GM12878 (cell line): ENCODE data around the gene TSKU. TPM values are rescaled to one million over a fixed set of nuclear protein-coding genes. Genes with fewer than 3 reads are reported as not detected.

Experiments used
- ATAC-seq: fragments of 200-7000 bp; cut with Tn5 transposase; 3 replicates; pipeline ENCODE4 v1.9.1; 2020; ENCODE audit warnings: mild to moderate bottlenecking, moderate library complexity
- BruUV-seq: library from RNA; stranded (reverse); fragments of 400-500 nt; replicated peaks from 2 replicates; lab custom pipeline; 2021; lab: Mats Ljungman, UMichigan
- CTCF ChIA-PET: fragments of 300-600 bp; sonication (Branson Sonifier 250); formaldehyde crosslinking; extraction: SDS; loops from one replicate; lab custom pipeline; 2021; ENCODE audit warnings: inconsistent platforms; lab: Yijun Ruan, JAX
- POLR2A ChIA-PET: fragments of 350-600 bp; formaldehyde crosslinking; extraction: SDS; loops from one replicate; lab custom pipeline; 2021; ENCODE audit warnings: inconsistent platforms; lab: Charles Lee
- RAD21 ChIA-PET: fragments of 300-600 bp; sonication (Branson Sonifier 250); formaldehyde crosslinking; loops from one replicate; lab custom pipeline; 2023; ENCODE audit warnings: antibody characterized with exemption; ENCODE audit not compliant: unreplicated experiment; lab: Charles Lee
- SMC1A ChIA-PET: fragments of 300-600 bp; sonication (Branson Sonifier 250); formaldehyde crosslinking; loops from one replicate; lab custom pipeline; 2023; ENCODE audit not compliant: unreplicated experiment, uncharacterized antibody; lab: Charles Lee
- DNase-seq: peaks from one replicate; pipeline ENCODE4 v3.0.0-alpha.2; 2011; ENCODE audit warnings: low read depth, low spot score
- FAIRE-seq: peaks from 3 replicates; lab custom pipeline; 2011; peaks lifted over from hg19 to GRCh38; lab: Jason Lieb, UNC
- H2AFZ ChIP-seq: 2 replicates; pipeline ENCODE4 v1.6.0; 2011; ENCODE audit warnings: low read depth, low read length, control low read depth; ENCODE audit not compliant: control insufficient read depth
- H3K27ac ChIP-seq: 2 replicates; pipeline ENCODE4 v1.5.1; 2011; ENCODE audit warnings: control low read depth; ENCODE audit not compliant: control insufficient read depth, insufficient read depth
- H3K27me3 ChIP-seq, 2 experiments: replicated peaks in 1 of 2; 2 replicates each; pipeline versions ENCODE4 v1.6.0 to v1.6.1; 2011; ENCODE audit warnings: low read length in 1 of 2; ENCODE audit not compliant: control insufficient read depth in 2 of 2, insufficient read depth in 2 of 2
- H3K36me3 ChIP-seq, 2 experiments: 2 replicates each; pipeline ENCODE4 v1.5.1; 2011; ENCODE audit warnings: low read length in 1 of 2; ENCODE audit not compliant: control insufficient read depth in 2 of 2, insufficient read depth in 2 of 2
- H3K4me1 ChIP-seq: 2 replicates; pipeline ENCODE4 v1.6.1; 2011; ENCODE audit warnings: mild to moderate bottlenecking, low read length, moderate library complexity, mixed read lengths; ENCODE audit not compliant: control insufficient read depth, insufficient read depth
- H3K4me2 ChIP-seq: 2 replicates; pipeline ENCODE4 v1.6.0; 2011; ENCODE audit warnings: control low read depth; ENCODE audit not compliant: control insufficient read depth, insufficient read depth
- H3K4me3 ChIP-seq: fragments of 200-600 bp; sonication (generic); 2 replicates; pipeline ENCODE4 v1.5.1; 2016
- H3K79me2 ChIP-seq: 2 replicates; pipeline ENCODE4 v1.6.0; 2011; ENCODE audit warnings: low read length; ENCODE audit not compliant: control insufficient read depth, insufficient read depth
- H3K9ac ChIP-seq: 2 replicates; pipeline ENCODE4 v1.8.0; 2011; ENCODE audit warnings: low read length, control low read depth, mixed read lengths; ENCODE audit not compliant: control insufficient read depth, insufficient read depth
- H3K9me3 ChIP-seq: replicated peaks from 3 replicates; pipeline ENCODE4 v1.5.1; 2011; ENCODE audit warnings: mild to moderate bottlenecking, low read length; ENCODE audit not compliant: control insufficient read depth, insufficient read depth
- H4K20me1 ChIP-seq: 2 replicates; pipeline ENCODE4 v1.6.0; 2011; ENCODE audit not compliant: control insufficient read depth, insufficient read depth
- CREB1 ChIP-seq: IDR thresholded peaks from 2 replicates; pipeline ENCODE4 v1.6.1; 2012; ENCODE audit warnings: low read depth, mild to moderate bottlenecking, inconsistent platforms
- LARP7 ChIP-seq: fragments of 450-650 bp; IDR thresholded peaks from 2 replicates; pipeline ENCODE4 v1.6.1; 2017; ENCODE audit warnings: mild to moderate bottlenecking
- MXI1 ChIP-seq: fragments of 150-350 bp; IDR thresholded peaks from 2 replicates; pipeline ENCODE4 v1.6.1; 2011; ENCODE audit warnings: low read depth, mild to moderate bottlenecking, inconsistent platforms, low read length, improper control_type of control experiment
- RCOR1 ChIP-seq: conservative IDR thresholded peaks from 2 replicates; pipeline ENCODE4 v1.6.1; 2012; ENCODE audit warnings: low read depth, low read length, improper control_type of control experiment
- SREBF2 ChIP-seq: IDR thresholded peaks from 2 replicates; pipeline ENCODE4 v1.6.1; 2012; ENCODE audit warnings: mild to moderate bottlenecking, low read length
- WGBS: methylation state at CpG from one replicate; pipeline ENCODE4 v1.1.6; 2016; ENCODE audit warnings: low lambda C conversion rate; ENCODE audit not compliant: insufficient replicate concordance, insufficient coverage; ENCODE audit errors: missing lambda C conversion rate; 5-methylcytosine and 5-hydroxymethylcytosine counted together
- in situ Hi-C: fragments of 300-500 bp; cut with MboI; formaldehyde crosslinking; loops from 9 replicates; pipeline ENCODE4 v1.14.3; 2018; ENCODE audit warnings: mixed read lengths
- intact Hi-C: fragments of 100-400 bp; cut with micrococcal nuclease; formaldehyde crosslinking; loops from one replicate; pipeline ENCODE4 v1.14.2; 2022; ENCODE audit not compliant: unreplicated experiment
- polyA plus RNA-seq, 11 experiments: library from polyadenylated mRNA; depleted of rRNA in 4 of 11; unstranded in 6 of 11; stranded (reverse) in 5 of 11; fragments of >200 nt; fragmentation: Nextera tagmentation in 4 of 11; fragmentation: Illumina TruSeq in 1 of 11; extraction: Ambion mirVana in 4 of 11; extraction: Trizol in 1 of 11; gene quantifications; 1 replicate in 1 of 11; 2 replicates in 10 of 11; pipeline versions ENCODE4 v1.2.1 to v1.2.3, GENCODE V29; 2011 to 2016; ENCODE audit warnings: inconsistent platforms in 2 of 11, missing spikeins in 2 of 11, low read depth in 1 of 11
- total RNA-seq, 4 experiments: library from RNA; depleted of rRNA in 3 of 4; stranded (reverse); fragments of >200 nt in 3 of 4; fragmentation: Illumina TruSeq in 1 of 4; extraction: Trizol in 1 of 4; gene quantifications; 2 replicates each; pipeline versions ENCODE4 v1.2.1 to v1.2.3, GENCODE V29; 2013 to 2021
- TF ChIP-seq, protein P1 (sequence below), 3 experiments: IDR thresholded peaks in 2 of 3; conservative IDR thresholded peaks in 1 of 3; 2 replicates each; pipeline ENCODE4 v1.5.1; 2011; ENCODE audit warnings: low read depth in 3 of 3, low read length in 3 of 3, mild to moderate bottlenecking in 3 of 3, control low read depth in 2 of 3, moderate library complexity in 2 of 3, inconsistent platforms in 1 of 3, mixed read lengths in 1 of 3; ENCODE audit not compliant: control insufficient read depth in 2 of 3, insufficient read depth in 1 of 3; ENCODE audit errors: extremely low read depth in 1 of 3

TSKU gene
- total and polyA plus RNA-seq, 10 of the 15 experiments (the other 5 are each of a cell fraction or from before 2014, with no cell fraction given), result 0.04 to 1.5 (median 0.62) TPM

DNA sequence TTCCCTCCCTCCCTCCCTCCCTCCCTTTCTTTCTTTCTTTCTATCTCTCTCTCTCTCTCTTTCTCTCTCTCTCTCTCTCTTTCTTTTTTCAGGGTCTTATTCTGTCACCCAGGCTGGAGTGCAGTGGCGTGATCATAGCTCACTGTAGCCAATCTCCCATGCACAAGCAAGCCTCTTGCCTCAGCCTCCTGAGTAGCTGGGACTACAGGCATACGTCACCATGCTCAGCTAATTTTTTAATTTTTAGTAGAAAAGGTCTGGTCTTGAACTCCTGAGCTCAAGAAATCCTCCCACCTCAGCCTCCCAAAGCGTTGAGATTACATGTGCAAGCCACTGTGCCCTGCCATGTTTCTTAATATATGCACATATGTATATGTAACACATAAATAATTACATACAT lies 19.0 kb downstream of the TSKU start:
- H3K36me3 ChIP-seq, result no peaks in the 10 kb centered on the region
- no peak overlapping the region for H2AFZ ChIP-seq
- in situ Hi-C loops, result no loop called here
- no TSS peak for BruUV-seq
- TF ChIP-seq RCOR1, result no peak
- no peak for TF ChIP-seq SREBF2
- TF ChIP-seq, protein P1, sequence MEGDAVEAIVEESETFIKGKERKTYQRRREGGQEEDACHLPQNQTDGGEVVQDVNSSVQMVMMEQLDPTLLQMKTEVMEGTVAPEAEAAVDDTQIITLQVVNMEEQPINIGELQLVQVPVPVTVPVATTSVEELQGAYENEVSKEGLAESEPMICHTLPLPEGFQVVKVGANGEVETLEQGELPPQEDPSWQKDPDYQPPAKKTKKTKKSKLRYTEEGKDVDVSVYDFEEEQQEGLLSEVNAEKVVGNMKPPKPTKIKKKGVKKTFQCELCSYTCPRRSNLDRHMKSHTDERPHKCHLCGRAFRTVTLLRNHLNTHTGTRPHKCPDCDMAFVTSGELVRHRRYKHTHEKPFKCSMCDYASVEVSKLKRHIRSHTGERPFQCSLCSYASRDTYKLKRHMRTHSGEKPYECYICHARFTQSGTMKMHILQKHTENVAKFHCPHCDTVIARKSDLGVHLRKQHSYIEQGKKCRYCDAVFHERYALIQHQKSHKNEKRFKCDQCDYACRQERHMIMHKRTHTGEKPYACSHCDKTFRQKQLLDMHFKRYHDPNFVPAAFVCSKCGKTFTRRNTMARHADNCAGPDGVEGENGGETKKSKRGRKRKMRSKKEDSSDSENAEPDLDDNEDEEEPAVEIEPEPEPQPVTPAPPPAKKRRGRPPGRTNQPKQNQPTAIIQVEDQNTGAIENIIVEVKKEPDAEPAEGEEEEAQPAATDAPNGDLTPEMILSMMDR (IDR thresholded peaks at IDR 0.05 in 2 of 3, conservative IDR thresholded peaks at IDR 0.05 in 1 of 3; ENCODE audit: control insufficient read depth in 2 of 3, extremely low read depth in 1 of 3, insufficient read depth in 1 of 3, low read depth in 3 of 3, low read length in 3 of 3), result no peak
- TF ChIP-seq LARP7, result no peak
- no peak for TF ChIP-seq CREB1
- no peak for TF ChIP-seq MXI1
- TF ChIP-seq, all 136 proteins: peak for 0
- Histone ChIP-seq H3K27me3 (peaks cover 0 to 2% of the 10 kb centered on the region in 2 experiments; a peak in 1 of 4 replicates), H3K9me3 (no peaks in the 10 kb centered on the region), H3K27ac (no peak overlapping the region), H3K79me2 (no peaks in the 10 kb centered on the region), H3K9ac (no peak overlapping the region), H3K4me1 (no peaks in the 10 kb centered on the region; the same call in 1 of the 2 replicates), H3K4me3 (no peak overlapping the region), H4K20me1 (no peaks in the 10 kb centered on the region), H3K4me2 (no peak overlapping the region)
- ATAC-seq, result no peak
- ChIA-PET SMC1A (interaction anchor here (1.2 to 1.8 kb wide), 3 partner anchors 10 to 118 kb away, joined by 3 to 7 read pairs (median 4); no protein-coding TSS in a partner anchor), CTCF (interaction anchor here (1.1 to 9.6 kb wide), 8 partner anchors 8 to 289 kb away, joined by 4 to 120 read pairs (median 8); no protein-coding TSS in a partner anchor), POLR2A (no interaction called here), RAD21 (interaction anchor here (1.2 kb wide), 1 partner anchor 117 kb away, joined by 3 read pairs; no protein-coding TSS in a partner anchor)
- DNase-seq, result no peak
- intact Hi-C loops, result no loop called here
- no peak for FAIRE-seq
- 0% methylated on average over 3 of the region's 3 CpGs for WGBS
